HCT116 (cell line): ENCODE results near the gene CFAP43. TPM values are rescaled to one million over a fixed set of nuclear protein-coding genes. Genes with fewer than 3 reads are reported as not detected.

ENCODE experiments used
- ATAC-seq: fragments of 200-7000 bp; cut with Tn5 transposase; 2 replicates; pipeline ENCODE4 v1.9.1; 2020; ENCODE audit warnings: mild to moderate bottlenecking, moderate library complexity
- BruUV-seq: library from RNA; stranded (reverse); fragments of 400-500 nt; replicated peaks from 2 replicates; lab custom pipeline; 2021; lab: Mats Ljungman, UMichigan
- CTCF ChIA-PET: fragments of 300-600 bp; sonication (Branson Sonifier 250); formaldehyde crosslinking; loops from one replicate; lab custom pipeline; 2021; ENCODE audit warnings: antibody characterized with exemption; lab: Charles Lee
- POLR2A ChIA-PET: fragments of 300-600, 350-600 bp; sonication (Branson Sonifier 250); formaldehyde crosslinking; loops from one replicate; lab custom pipeline; 2021; ENCODE audit warnings: antibody characterized with exemption; lab: Charles Lee
- RAD21 ChIA-PET, 2 experiments: fragments of 300-600 bp; sonication (Branson Sonifier 250); formaldehyde crosslinking; loops; one replicate each; lab custom pipeline; 2023; ENCODE audit warnings: low total read pairs in 2 of 2; ENCODE audit not compliant: uncharacterized antibody in 2 of 2, unreplicated experiment in 2 of 2, low non-redundant PET in 1 of 2; lab: Charles Lee
- DNase-seq: peaks from one replicate; pipeline ENCODE4 v3.0.0-alpha.2; 2010; ENCODE audit warnings: low read depth, low spot score
- H2AFZ ChIP-seq: fragments of 200-600 bp; shearing (Covaris generic), sonication (generic); 2 replicates; pipeline ENCODE4 v1.6.1; 2017; ENCODE audit warnings: low read depth, mixed run types, mixed read lengths, antibody characterized with exemption, low read length; ENCODE audit not compliant: poor library complexity, severe bottlenecking
- H3K27ac ChIP-seq: 2 replicates; pipeline ENCODE4 v1.5.1; 2012; ENCODE audit warnings: low read depth, low read length
- H3K27me3 ChIP-seq: fragments of 200-600 bp; sonication (generic); 2 replicates; pipeline ENCODE4 v1.6.1; 2016; ENCODE audit warnings: mixed run types, low read length, mixed read lengths; ENCODE audit not compliant: insufficient read depth
- H3K36me3 ChIP-seq, 2 experiments: fragments of 200-500 bp in 1 of 2; fragments of 200-600 bp in 1 of 2; sonication (Bioruptor generic) in 1 of 2; sonication (generic) in 1 of 2; 2 replicates each; pipeline versions ENCODE4 v1.5.1 to v1.6.1; 2014 to 2016; ENCODE audit warnings: low read length in 2 of 2, inconsistent platforms in 1 of 2, mixed read lengths in 1 of 2, mixed run types in 1 of 2; ENCODE audit not compliant: insufficient read depth in 2 of 2, control insufficient read depth in 1 of 2
- H3K4me1 ChIP-seq, 2 experiments: fragments of 200-600 bp in 1 of 2; sonication (generic) in 1 of 2; 2 replicates each; pipeline versions ENCODE4 v1.5.1 to v1.6.1; 2012 to 2017; ENCODE audit warnings: low read length in 2 of 2, inconsistent platforms in 1 of 2, mild to moderate bottlenecking in 1 of 2, mixed read lengths in 1 of 2, mixed run types in 1 of 2, moderate library complexity in 1 of 2; ENCODE audit not compliant: insufficient read depth in 2 of 2, control insufficient read depth in 1 of 2
- H3K4me2 ChIP-seq: fragments of 200-600 bp; sonication (generic); 2 replicates; pipeline ENCODE4 v1.6.1; 2017; ENCODE audit warnings: mixed run types, low read length, mixed read lengths
- H3K4me3 ChIP-seq, 2 experiments: fragments of 200-600 bp in 1 of 2; sonication (generic) in 1 of 2; replicated peaks in 1 of 2; 2 replicates each; pipeline ENCODE4 v1.5.1; 2011 to 2016; ENCODE audit warnings: low read length in 2 of 2, control low read depth in 1 of 2, low read depth in 1 of 2, mild to moderate bottlenecking in 1 of 2, mixed read lengths in 1 of 2, mixed run types in 1 of 2
- H3K79me2 ChIP-seq: fragments of 200-600 bp; sonication (generic); 2 replicates; pipeline ENCODE4 v1.6.1; 2017; ENCODE audit warnings: mild to moderate bottlenecking, mixed run types, low read length, moderate library complexity, mixed read lengths; ENCODE audit not compliant: insufficient read depth
- H3K9ac ChIP-seq: fragments of 200-600 bp; sonication (generic); 2 replicates; pipeline ENCODE4 v1.6.1; 2016; ENCODE audit warnings: low read length, mixed read lengths
- H3K9me2 ChIP-seq: fragments of 200-600 bp; sonication (generic), shearing (Covaris generic); 2 replicates; pipeline ENCODE4 v1.6.1; 2017; ENCODE audit warnings: mixed run types, mild to moderate bottlenecking, moderate library complexity; ENCODE audit not compliant: insufficient read depth
- H3K9me3 ChIP-seq, 2 experiments: fragments of 200-500 bp in 1 of 2; fragments of 200-600 bp in 1 of 2; sonication (Bioruptor generic) in 1 of 2; sonication (generic) in 1 of 2; 2 replicates each; pipeline ENCODE4 v1.6.1; 2014 to 2017; ENCODE audit warnings: low read length in 2 of 2, mixed read lengths in 2 of 2, inconsistent platforms in 1 of 2, low read depth in 1 of 2, mild to moderate bottlenecking in 1 of 2, mixed run types in 1 of 2, moderate library complexity in 1 of 2; ENCODE audit not compliant: control insufficient read depth in 1 of 2, insufficient read depth in 1 of 2
- H4K20me1 ChIP-seq: fragments of 200-600 bp; sonication (generic), shearing (Covaris generic); 2 replicates; pipeline ENCODE4 v1.6.1; 2017; ENCODE audit warnings: mixed run types, mild to moderate bottlenecking, moderate library complexity; ENCODE audit not compliant: insufficient read depth
- EGR1 ChIP-seq: IDR thresholded peaks from 2 replicates; pipeline ENCODE4 v1.6.1; 2012; ENCODE audit warnings: low read depth
- EZH2phosphoT487 ChIP-seq: fragments of 200-600 bp; IDR thresholded peaks from 2 replicates; pipeline ENCODE4 v1.6.1; 2018; ENCODE audit warnings: antibody characterized with exemption, borderline replicate concordance
- FOSL1 ChIP-seq: IDR thresholded peaks from 2 replicates; pipeline ENCODE4 v1.6.1; 2012; ENCODE audit warnings: low read depth
- POLR2A ChIP-seq: IDR thresholded peaks from 2 replicates; pipeline ENCODE4 v1.7.0; 2011; ENCODE audit warnings: borderline replicate concordance; ENCODE audit not compliant: insufficient read depth, insufficient read length; ENCODE audit errors: extremely low read depth
- REST ChIP-seq: IDR thresholded peaks from 2 replicates; pipeline ENCODE4 v1.6.1; 2012; ENCODE audit warnings: low read depth
- SIN3A ChIP-seq: IDR thresholded peaks from 2 replicates; pipeline ENCODE4 v1.6.1; 2012; ENCODE audit warnings: low read depth
- TCF7L2 ChIP-seq: IDR thresholded peaks from 2 replicates; pipeline ENCODE4 v1.7.0; 2011; ENCODE audit warnings: borderline replicate concordance, inconsistent platforms; ENCODE audit not compliant: insufficient read depth, insufficient read length; ENCODE audit errors: extremely low read depth
- ZBTB33 ChIP-seq: IDR thresholded peaks from 2 replicates; pipeline ENCODE4 v1.6.1; 2011; ENCODE audit warnings: mild to moderate bottlenecking, low read length, moderate library complexity; ENCODE audit not compliant: insufficient replicate concordance; ENCODE audit errors: extremely low read depth
- intact Hi-C: fragments of 100-400 bp; cut with micrococcal nuclease; formaldehyde crosslinking; loops from 2 replicates; pipeline ENCODE4 v1.10.0; 2022
- total RNA-seq: library from RNA; stranded (reverse); gene quantifications from one replicate; pipeline ENCODE4 v1.2.1, GENCODE V29; 2021; ENCODE audit not compliant: unreplicated experiment

Gene CFAP43
- total RNA-seq, 1 experiment from 2014 or later, result 4.0 TPM

GRCh38 chr10:104230490-104230889, 1.7 kb downstream of the CFAP43 start:
- no peak overlapping the region for H3K9ac ChIP-seq
- peaks cover 5 to 15% of the 10 kb centered on the region in 2 experiments; a peak in 3 of 4 replicates for H3K4me1 ChIP-seq
- no peaks in the 10 kb centered on the region for H3K9me3 ChIP-seq
- TF ChIP-seq EZH2phosphoT487 (no peak), FOSL1 (no peak), ZBTB33 (no peak), EGR1 (no peak)
- no peak overlapping the region for H3K4me3 ChIP-seq
- intact Hi-C loops, result no loop called here
- ChIA-PET RAD21 (no interaction called here), POLR2A (no interaction called here), CTCF (no interaction called here)
- H3K36me3 ChIP-seq, result no peaks in the 10 kb centered on the region
- H3K4me2 ChIP-seq, result peak overlapping the region; percentile 87; the same call in 1 of the 2 replicates
- H3K9me2 ChIP-seq, result no peaks in the 10 kb centered on the region
- H2AFZ ChIP-seq, result no peak overlapping the region
- no peaks in the 10 kb centered on the region for H4K20me1 ChIP-seq
- H3K27ac ChIP-seq, result no peak overlapping the region
- ATAC-seq (no peak), DNase-seq (no peak)
- H3K27me3 ChIP-seq, result no peaks in the 10 kb centered on the region
- no TSS peak for BruUV-seq
- no peaks in the 10 kb centered on the region for H3K79me2 ChIP-seq

GRCh38 chr10:104223304-104223703, 8.9 kb downstream of the CFAP43 start:
- Histone ChIP-seq H3K27me3 (no peaks in the 10 kb centered on the region), H3K9me3 (no peaks in the 10 kb centered on the region), H3K27ac (no peak overlapping the region), H4K20me1 (no peaks in the 10 kb centered on the region), H3K4me1 (no peaks in the 10 kb centered on the region), H3K79me2 (no peaks in the 10 kb centered on the region), H3K36me3 (no peaks in the 10 kb centered on the region), H2AFZ (no peak overlapping the region), H3K4me2 (no peak overlapping the region), H3K9ac (no peak overlapping the region)
- POLR2A ChIA-PET, result no interaction called here
- ATAC-seq, result no peak
- no peak for DNase-seq
- CTCF ChIA-PET, result no interaction called here
- intact Hi-C loops, result no loop called here
- TF ChIP-seq TCF7L2, result no peak
- TF ChIP-seq SIN3A, result no peak
- TF ChIP-seq POLR2A, result no peak
- TF ChIP-seq REST, result no peak
- TF ChIP-seq, all 23 proteins: peak for 0
- BruUV-seq, result no TSS peak
- Histone ChIP-seq H3K9me2 (no peaks in the 10 kb centered on the region), H3K4me3 (no peak overlapping the region)
- RAD21 ChIA-PET, result no interaction called here
